ENCODE results near the gene TTLL11.

GRCh38 chr9:121887553-121888437 is 205.3 kb downstream of the TTLL11 start:
- TF ChIP-seq CTCF (IDR thresholded peaks at IDR 0.05; ENCODE audit: low read depth, low read length, poor library complexity, severe bottlenecking) (no peak), EZH2phosphoT487 (IDR thresholded peaks at IDR 0.05; ENCODE audit: borderline replicate concordance, low read length) (no peak)

Measured in DOHH2 (cell line).